ENCODE results near the gene HK3. TPM values are rescaled to one million over a fixed set of nuclear protein-coding genes. Genes with fewer than 3 reads are reported as not detected.

Gene HK3
- polyA plus RNA-seq, 1 donor from 2014 or later = 7.8 TPM

- no peak for TF ChIP-seq EZH2 (IDR thresholded peaks at IDR 0.05; ENCODE audit: borderline replicate concordance, insufficient read depth, low read length, poor library complexity, severe bottlenecking)
- TF ChIP-seq CTCF (IDR thresholded peaks at IDR 0.05; ENCODE audit: poor library complexity, severe bottlenecking) = no peak
- TF ChIP-seq REST (IDR thresholded peaks at IDR 0.05; ENCODE audit: borderline replicate concordance) = no peak
- no peak for TF ChIP-seq MXI1 (conservative IDR thresholded peaks at IDR 0.05; ENCODE audit: poor library complexity, severe bottlenecking)
- no peak for TF ChIP-seq POLR2AphosphoS5 (IDR thresholded peaks at IDR 0.05)
- TF ChIP-seq RAD21 (conservative IDR thresholded peaks at IDR 0.05) = no peak
- no peak for TF ChIP-seq TAF1 (IDR thresholded peaks at IDR 0.05; ENCODE audit: low read depth)
- no peak for TF ChIP-seq SMC3 (conservative IDR thresholded peaks at IDR 0.05; ENCODE audit: poor library complexity)
- no peak for TF ChIP-seq EP300 (conservative IDR thresholded peaks at IDR 0.05; ENCODE audit: poor library complexity, severe bottlenecking)
- H3K27me3 ChIP-seq (ENCODE audit: insufficient read depth, low read depth, low read length) = no peaks in the 10 kb centered on the region
- no peak overlapping the region for H3K9ac ChIP-seq (ENCODE audit: low read length)
- H4K20me1 ChIP-seq (ENCODE audit: insufficient read depth) = no peaks in the 10 kb centered on the region
- H3K4me2 ChIP-seq (ENCODE audit: low read length) = no peak overlapping the region
- H3K9me2 ChIP-seq (ENCODE audit: insufficient read depth, low read length) = no peaks in the 10 kb centered on the region
- no peak overlapping the region for H2AFZ ChIP-seq (ENCODE audit: low read depth, low read length)
- no peaks in the 10 kb centered on the region for H3K9me3 ChIP-seq (ENCODE audit: low read length)
- H3K27ac ChIP-seq (ENCODE audit: low read length) = no peak overlapping the region
- no peaks in the 10 kb centered on the region for H3K36me3 ChIP-seq (ENCODE audit: insufficient read depth, low read length)
- no peak overlapping the region for H3K4me3 ChIP-seq (ENCODE audit: low read length)
- H3K79me2 ChIP-seq (replicated peaks; ENCODE audit: insufficient read depth, low read length) = no peaks in the 10 kb centered on the region
- H3F3A ChIP-seq (ENCODE audit: insufficient read depth, low read length, poor library complexity, severe bottlenecking) = no peaks in the 10 kb centered on the region
These were observed 1.9 kb downstream of the HK3 start for GRCh38 chr5:176897263-176897662.

- no peak overlapping the region for H3K9ac ChIP-seq (ENCODE audit: low read length)
- no peak overlapping the region for H3K4me3 ChIP-seq (ENCODE audit: low read length)
- H4K20me1 ChIP-seq (ENCODE audit: insufficient read depth) = no peaks in the 10 kb centered on the region
- no peak for TF ChIP-seq EZH2 (IDR thresholded peaks at IDR 0.05; ENCODE audit: borderline replicate concordance, insufficient read depth, low read length, poor library complexity, severe bottlenecking)
- TF ChIP-seq MXI1 (conservative IDR thresholded peaks at IDR 0.05; ENCODE audit: poor library complexity, severe bottlenecking) = no peak
- TF ChIP-seq EP300 (conservative IDR thresholded peaks at IDR 0.05; ENCODE audit: poor library complexity, severe bottlenecking) = no peak
- TF ChIP-seq RAD21 (conservative IDR thresholded peaks at IDR 0.05) = no peak
- TF ChIP-seq TAF1 (IDR thresholded peaks at IDR 0.05; ENCODE audit: low read depth) = no peak
- TF ChIP-seq CTCF (IDR thresholded peaks at IDR 0.05; ENCODE audit: poor library complexity, severe bottlenecking) = no peak
- TF ChIP-seq POLR2AphosphoS5 (IDR thresholded peaks at IDR 0.05) = no peak
- no peak for TF ChIP-seq REST (IDR thresholded peaks at IDR 0.05; ENCODE audit: borderline replicate concordance)
- TF ChIP-seq SMC3 (conservative IDR thresholded peaks at IDR 0.05; ENCODE audit: poor library complexity) = no peak
- no peaks in the 10 kb centered on the region for H3K9me2 ChIP-seq (ENCODE audit: insufficient read depth, low read length)
- no peak overlapping the region for H2AFZ ChIP-seq (ENCODE audit: low read depth, low read length)
- H3F3A ChIP-seq (ENCODE audit: insufficient read depth, low read length, poor library complexity, severe bottlenecking) = no peaks in the 10 kb centered on the region
- no peaks in the 10 kb centered on the region for H3K9me3 ChIP-seq (ENCODE audit: low read length)
- H3K27me3 ChIP-seq (ENCODE audit: insufficient read depth, low read depth, low read length) = no peaks in the 10 kb centered on the region
- no peak overlapping the region for H3K27ac ChIP-seq (ENCODE audit: low read length)
- H3K4me2 ChIP-seq (ENCODE audit: low read length) = no peak overlapping the region
- H3K36me3 ChIP-seq (ENCODE audit: insufficient read depth, low read length) = no peaks in the 10 kb centered on the region
- no peaks in the 10 kb centered on the region for H3K79me2 ChIP-seq (replicated peaks; ENCODE audit: insufficient read depth, low read length)
These were observed 3.3 kb downstream of the HK3 start for GRCh38 chr5:176895831-176896230.

Measured in neural cell (in vitro differentiated cells).